Measurements from ENCODE around the gene KLF15. TPM values are rescaled to one million over a fixed set of nuclear protein-coding genes. Genes with fewer than 3 reads are reported as not detected.

KLF15 gene
- total and polyA plus RNA-seq, 2 of the 8 experiments (the other 6 are each of a cell fraction or from before 2014, with no cell fraction given): 15.7 to 19.5 TPM

GRCh38 chr3:126391631-126392030 lies 34.4 kb upstream of the KLF15 start:
- Histone ChIP-seq H3K23ac (ENCODE audit: insufficient read length) (no peak overlapping the region), H3K14ac (ENCODE audit: insufficient read length) (no peak overlapping the region), H3K4ac (replicated peaks; ENCODE audit: insufficient read length, low read depth, low read length) (no peak overlapping the region), H3K79me2 (ENCODE audit: control insufficient read depth in 1 of 2, insufficient read depth in 2 of 2, low read length in 2 of 2) (no peaks in the 10 kb centered on the region), H2BK120ac (replicated peaks; ENCODE audit: low read depth, low read length) (no peak overlapping the region), H3K27ac (ENCODE audit: low read depth, low read length) (no peak overlapping the region), H4K20me1 (replicated peaks in 1 of 2; ENCODE audit: control insufficient read depth in 1 of 2, insufficient read depth in 2 of 2, low read length in 2 of 2) (no peaks in the 10 kb centered on the region), H3K9ac (replicated peaks in 1 of 4; ENCODE audit: extremely low read depth in 1 of 4, low read depth in 3 of 4, low read length in 3 of 4) (no peak overlapping the region), H3K4me2 (ENCODE audit: insufficient read depth in 1 of 2, low read depth in 2 of 2, low read length in 2 of 2) (no peak overlapping the region), H2BK15ac (ENCODE audit: low read length) (no peak overlapping the region), H3K4me3 (ENCODE audit: extremely low read depth in 1 of 4, insufficient read depth in 2 of 4, low read depth in 3 of 4, low read length in 4 of 4) (no peak overlapping the region), H3K56ac (replicated peaks; ENCODE audit: insufficient read length, low read depth, low read length) (no peak overlapping the region), H3K36me3 (ENCODE audit: control insufficient read depth in 2 of 4, insufficient read depth in 4 of 4, low read length in 3 of 4) (no peaks in the 10 kb centered on the region), H3K18ac (ENCODE audit: extremely low read depth, low read length) (no peak overlapping the region), H2BK12ac (ENCODE audit: low read depth, low read length) (no peak overlapping the region), H4K91ac (replicated peaks; ENCODE audit: insufficient read length, low read length) (no peak overlapping the region), H4K8ac (ENCODE audit: extremely low read depth, insufficient read depth, low read length) (no peak overlapping the region), H3K4me1 (replicated peaks in 1 of 4; ENCODE audit: control insufficient read depth in 3 of 4, insufficient read depth in 4 of 4, low read length in 3 of 4) (peaks cover 0 to 12% (median 4%) of the 10 kb centered on the region in 4 experiments; a peak in 4 of 7 replicates), H2BK5ac (ENCODE audit: low read depth, low read length) (no peak overlapping the region), H2AFZ (ENCODE audit: low read length) (no peak overlapping the region), H3K79me1 (ENCODE audit: low read depth, low read length) (no peaks in the 10 kb centered on the region), H3K27me3 (replicated peaks in 1 of 4; ENCODE audit: control insufficient read depth in 3 of 4, extremely low read depth in 1 of 4, insufficient read depth in 3 of 4, low read length in 3 of 4) (peaks cover 9 to 40% (median 33%) of the 10 kb centered on the region in 4 experiments), H3K9me3 (ENCODE audit: insufficient read depth in 2 of 2, low read depth in 1 of 2, low read length in 1 of 2) (no peaks in the 10 kb centered on the region), H2AK5ac (ENCODE audit: low read depth, low read length) (no peak overlapping the region), H4K5ac (ENCODE audit: insufficient read length, low read depth, low read length) (no peak overlapping the region), H2BK20ac (ENCODE audit: low read length) (no peak overlapping the region), H3K23me2 (ENCODE audit: low read depth, low read length) (peaks cover 6% of the 10 kb centered on the region; the same call in 1 of the 2 replicates)
- no peak for TF ChIP-seq KDM5A (IDR thresholded peaks at IDR 0.05; ENCODE audit: low read length)
- TF ChIP-seq RAD21 (IDR thresholded peaks at IDR 0.05 in 1 of 2, conservative IDR thresholded peaks at IDR 0.05 in 1 of 2; ENCODE audit: low read depth in 2 of 2, low read length in 2 of 2): no peak
- TF ChIP-seq POU5F1 (IDR thresholded peaks at IDR 0.05; ENCODE audit: low read depth, low read length): no peak
- no peak for TF ChIP-seq SAP30 (IDR thresholded peaks at IDR 0.05; ENCODE audit: insufficient read depth, insufficient replicate concordance, low read length)
- TF ChIP-seq KDM4A (IDR thresholded peaks at IDR 0.05; ENCODE audit: low read depth, low read length, severe bottlenecking): no peak
- TF ChIP-seq CBX5 (IDR thresholded peaks at IDR 0.05; ENCODE audit: low read depth, low read length): no peak
- TF ChIP-seq CREB1 (IDR thresholded peaks at IDR 0.05): no peak
- no peak for TF ChIP-seq NANOG (IDR thresholded peaks at IDR 0.05; ENCODE audit: insufficient read depth, low read depth, low read length, poor library complexity, severe bottlenecking)
- POLR2A ChIA-PET (ENCODE audit: partially characterized antibody): no interaction called here
- CTCF ChIA-PET (ENCODE audit: partially characterized antibody): interaction anchor here (0.7 to 5.2 kb wide), 10 partner anchors 11 to 288 kb away, joined by 3 to 35 read pairs (median 3); partner anchors contain the start of gene KLF15
- FAIRE-seq (no peak), DNase-seq (ENCODE audit: low read depth in 1 of 2, low spot score in 2 of 2) (no peak)
- 92% methylated on average over 1 of the region's 1 CpG; no CpG with 5 or more reads in 1 of the 2 experiments for WGBS, 2 experiments (ENCODE audit: extremely low coverage in 1 of 2, insufficient coverage in 1 of 2, insufficient read length in 1 of 2, insufficient replicate concordance in 2 of 2, low coverage in 1 of 2, low lambda C conversion rate in 2 of 2, missing lambda C conversion rate in 1 of 2)

All from H1 (cell line).